ENCODE results near the gene GALC.

DNA sequence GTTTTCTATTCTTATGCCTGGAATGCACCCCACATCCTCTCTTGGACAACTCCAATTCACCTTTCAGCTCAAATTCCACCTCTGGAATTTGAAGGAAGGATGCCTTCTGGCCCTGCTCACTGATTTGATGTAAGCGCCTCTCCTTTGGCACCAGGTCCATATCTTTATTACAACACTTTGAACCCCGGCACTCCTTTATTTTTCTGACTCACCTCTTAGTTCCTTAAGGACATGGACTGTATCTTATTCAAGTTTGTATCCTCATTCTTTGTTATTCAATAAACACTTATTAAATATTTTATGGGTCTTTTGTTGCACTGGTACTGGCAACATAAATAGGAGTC is 3.1 kb downstream of the GALC start:
- TF ChIP-seq, protein P1, sequence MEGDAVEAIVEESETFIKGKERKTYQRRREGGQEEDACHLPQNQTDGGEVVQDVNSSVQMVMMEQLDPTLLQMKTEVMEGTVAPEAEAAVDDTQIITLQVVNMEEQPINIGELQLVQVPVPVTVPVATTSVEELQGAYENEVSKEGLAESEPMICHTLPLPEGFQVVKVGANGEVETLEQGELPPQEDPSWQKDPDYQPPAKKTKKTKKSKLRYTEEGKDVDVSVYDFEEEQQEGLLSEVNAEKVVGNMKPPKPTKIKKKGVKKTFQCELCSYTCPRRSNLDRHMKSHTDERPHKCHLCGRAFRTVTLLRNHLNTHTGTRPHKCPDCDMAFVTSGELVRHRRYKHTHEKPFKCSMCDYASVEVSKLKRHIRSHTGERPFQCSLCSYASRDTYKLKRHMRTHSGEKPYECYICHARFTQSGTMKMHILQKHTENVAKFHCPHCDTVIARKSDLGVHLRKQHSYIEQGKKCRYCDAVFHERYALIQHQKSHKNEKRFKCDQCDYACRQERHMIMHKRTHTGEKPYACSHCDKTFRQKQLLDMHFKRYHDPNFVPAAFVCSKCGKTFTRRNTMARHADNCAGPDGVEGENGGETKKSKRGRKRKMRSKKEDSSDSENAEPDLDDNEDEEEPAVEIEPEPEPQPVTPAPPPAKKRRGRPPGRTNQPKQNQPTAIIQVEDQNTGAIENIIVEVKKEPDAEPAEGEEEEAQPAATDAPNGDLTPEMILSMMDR (conservative IDR thresholded peaks at IDR 0.05; ENCODE audit: low read depth, low read length), result no peak
- TF ChIP-seq EZH2phosphoT487 (IDR thresholded peaks at IDR 0.05; ENCODE audit: borderline replicate concordance, low read length), result no peak

Data from PC-3 (cell line).